GM21529 (cell line): ENCODE data around the gene TSPO2.

ENCODE experiments used
- ATAC-seq: cut with Tn5 transposase; IDR thresholded peaks from one replicate; pipeline ENCODE4 v1.9.1; 2021; ENCODE audit not compliant: unreplicated experiment

TSPO2 gene

GRCh38 chr6:41074692-41075436 is 32.6 kb downstream of the TSPO2 start:
- ATAC-seq: no peak

DNA sequence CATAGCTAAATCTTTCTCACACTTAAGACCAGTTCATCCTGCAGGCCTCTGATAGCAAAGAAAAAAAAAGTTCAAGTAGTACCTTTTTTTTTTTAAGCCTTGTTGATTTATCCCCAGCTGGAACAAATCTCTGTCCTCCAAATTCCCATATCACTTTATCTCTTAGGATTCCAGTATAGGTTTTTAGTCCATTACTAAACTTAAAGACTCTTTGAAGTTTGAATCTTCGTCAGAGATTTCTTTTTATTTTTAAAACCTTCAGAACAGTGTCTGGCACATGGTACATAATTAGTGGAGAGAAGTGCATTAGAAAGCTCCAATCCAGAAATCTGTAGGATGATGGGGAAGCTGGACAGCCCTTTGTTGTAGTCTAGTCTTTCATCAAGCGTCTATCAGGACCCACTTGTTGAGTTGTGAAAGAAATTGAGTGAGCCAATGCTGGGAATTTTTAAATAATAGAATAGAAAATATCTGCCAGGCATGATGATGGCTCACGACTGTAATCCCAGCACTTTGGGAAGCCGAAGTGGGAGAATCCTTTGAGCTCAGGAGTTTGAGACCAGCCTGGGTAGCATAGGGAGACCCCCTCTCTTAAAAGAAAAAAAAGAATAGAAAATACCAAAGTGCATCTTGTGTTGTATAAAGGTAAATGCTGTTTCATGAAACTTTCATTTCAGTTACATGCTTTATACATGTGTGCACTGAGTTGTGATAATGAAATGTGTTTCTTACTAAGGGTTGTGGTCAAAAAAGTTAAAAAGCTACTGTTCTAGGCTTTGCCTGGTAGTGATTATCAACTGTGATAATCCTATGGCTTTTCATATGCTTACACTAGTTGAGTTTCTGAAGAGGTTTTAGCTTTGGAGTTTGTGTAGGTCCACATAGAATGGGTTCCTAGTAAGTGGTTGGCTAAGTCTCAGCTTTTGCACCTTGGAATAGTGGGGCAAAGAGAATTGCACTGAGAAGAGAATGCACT is 33.7 kb downstream of the TSPO2 start:
- no peak for ATAC-seq

DNA sequence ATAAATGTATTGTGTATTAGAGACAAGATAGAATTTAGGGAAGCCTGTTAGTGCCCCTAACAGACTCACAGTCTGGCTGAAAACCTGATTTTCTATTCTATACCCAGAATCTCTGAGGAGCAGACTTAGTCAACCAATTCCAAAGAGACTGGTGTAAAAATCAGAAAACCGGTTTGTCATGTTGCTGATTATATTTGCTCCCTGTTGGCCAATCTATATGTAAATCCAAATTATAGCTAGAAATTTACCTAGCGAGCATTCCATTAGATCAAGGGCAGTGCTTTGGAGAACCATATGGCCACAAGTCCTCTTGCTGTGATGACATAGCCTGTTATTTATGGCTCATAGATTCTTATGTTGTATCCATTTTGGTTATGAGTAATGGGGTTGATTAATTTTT is 35.3 kb downstream of the TSPO2 start:
- no peak for ATAC-seq

GRCh38 chr6:41078101-41078500 is 35.8 kb downstream of the TSPO2 start:
- no peak for ATAC-seq

DNA sequence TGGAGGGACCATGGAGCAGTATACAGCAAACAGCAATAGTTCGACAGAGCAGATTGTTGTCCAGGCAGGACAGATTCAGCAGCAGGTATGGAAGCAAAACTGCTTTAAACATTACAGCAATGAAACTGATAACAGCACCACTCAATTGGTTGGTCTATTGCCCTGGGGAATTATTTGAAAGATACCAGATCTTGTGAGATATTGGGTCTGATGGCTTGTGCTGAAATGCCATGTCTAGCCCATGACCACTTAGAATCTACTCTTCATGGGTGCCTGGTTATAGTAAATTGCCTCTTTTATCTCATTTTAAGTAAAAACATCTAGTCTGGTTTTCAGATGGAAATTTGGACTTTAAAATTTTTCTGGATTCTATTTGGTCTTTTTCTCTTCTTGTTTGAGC is 36.8 kb downstream of the TSPO2 start:
- no peak for ATAC-seq

DNA sequence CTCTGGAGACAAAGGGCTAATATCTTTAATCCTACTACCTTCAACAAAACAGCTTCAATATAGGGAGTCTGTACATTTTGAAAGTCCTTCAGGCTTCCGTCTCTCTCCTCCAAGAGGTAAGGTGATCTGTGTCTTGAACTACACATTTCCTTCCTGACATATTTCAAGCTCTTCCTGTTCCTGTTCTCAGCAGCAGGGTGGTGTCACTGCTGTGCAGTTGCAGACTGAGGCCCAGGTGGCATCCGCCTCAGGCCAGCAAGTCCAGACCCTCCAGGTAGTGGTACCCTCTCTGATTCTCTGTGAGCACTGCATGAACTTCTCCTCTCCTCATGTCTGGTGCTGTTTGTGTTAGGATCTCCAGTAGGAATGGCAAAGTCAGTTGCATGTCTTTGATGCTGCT is 38.4 kb downstream of the TSPO2 start:
- no peak for ATAC-seq

- ATAC-seq: no peak
These were observed 40.8 kb downstream of the TSPO2 start for GRCh38 chr6:41083072-41083471.

- ATAC-seq: no peak
These were observed 42.9 kb downstream of the TSPO2 start for GRCh38 chr6:41085182-41085581.

GRCh38 chr6:41088451-41088850 is 46.2 kb downstream of the TSPO2 start:
- ATAC-seq: no peak

GRCh38 chr6:41090841-41091761 is 48.8 kb downstream of the TSPO2 start:
- ATAC-seq: no peak

DNA sequence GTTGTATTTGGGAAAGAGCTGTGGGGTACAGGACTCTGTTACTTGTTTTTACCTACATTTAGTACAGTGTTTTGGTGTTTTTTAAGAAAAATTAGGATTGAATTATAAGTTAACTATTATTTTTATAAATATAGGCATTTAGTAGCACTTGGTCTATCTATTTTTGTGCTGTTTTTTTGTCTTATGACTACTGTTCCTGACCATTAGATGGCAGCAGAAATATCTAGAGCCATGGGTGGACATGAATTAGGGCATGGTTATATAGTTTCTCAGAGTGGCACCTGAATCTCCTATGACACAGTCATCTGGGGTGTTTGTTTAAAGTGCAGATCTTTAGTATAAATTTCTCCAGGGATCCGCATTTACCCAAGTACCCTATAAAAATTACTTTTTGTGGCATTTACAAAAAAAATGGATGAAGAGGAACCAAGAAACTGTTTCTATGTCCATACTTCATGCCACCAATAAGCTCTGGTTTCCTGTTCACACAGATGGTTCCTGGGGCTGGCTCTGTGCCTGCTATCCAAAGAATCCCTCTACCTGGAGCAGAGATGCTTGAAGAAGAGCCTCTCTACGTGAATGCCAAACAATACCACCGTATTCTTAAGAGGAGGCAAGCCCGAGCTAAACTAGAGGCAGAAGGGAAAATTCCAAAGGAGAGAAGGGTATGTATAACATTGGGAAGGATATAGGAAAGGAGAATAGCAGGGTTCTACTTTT is 50.3 kb downstream of the TSPO2 start:
- ATAC-seq: no peak

DNA sequence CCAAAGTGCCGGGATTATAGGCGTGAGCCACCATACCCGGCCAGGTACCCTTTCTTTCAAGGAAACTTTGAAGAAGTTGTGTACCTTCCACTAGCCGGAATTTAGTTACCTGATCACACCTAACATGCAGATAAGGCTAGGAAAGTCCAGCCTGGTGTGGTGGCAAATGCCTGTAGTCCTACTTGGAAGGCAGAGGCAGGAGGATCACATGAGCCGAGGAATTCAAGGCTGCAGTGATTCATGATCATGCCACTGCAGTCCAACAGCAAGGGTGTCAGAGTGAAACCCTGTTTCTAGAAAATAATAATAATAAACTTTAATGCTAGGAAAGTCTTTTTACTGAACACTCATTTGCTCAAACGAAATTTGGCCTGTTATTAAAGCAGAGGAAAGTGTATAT is 51.5 kb downstream of the TSPO2 start:
- no peak for ATAC-seq
